Coronary artery (tissue), 2 donors: ENCODE data around the gene ZNF74.
A peak's percentile ranks its signal among the peaks of the same experiment; 100 is the strongest.
"Not testable (repeated sequence)": the region's sequence is repeated elsewhere in the genome, so short reads cannot be mapped to it uniquely, and the experiment has no call there.

Experiments
- DNase-seq: peaks from one replicate; pipeline ENCODE4 v3.0.0-alpha.2; 2017; ENCODE audit warnings: low spot score
- H3K27ac ChIP-seq, 2 donors: fragments of 200-600 bp; sonication (generic); one replicate each; pipeline ENCODE4 v1.5.1; 2016 to 2019
- H3K4me3 ChIP-seq: fragments of 200-600 bp; sonication (generic); 2 replicates; pipeline ENCODE4 v1.5.1; 2016; ENCODE audit warnings: mild to moderate bottlenecking, moderate library complexity
- CTCF ChIP-seq: fragments of 200-600 bp; sonication (generic); IDR thresholded peaks from one replicate; pipeline ENCODE4 v1.5.1; 2019; ENCODE audit warnings: antibody characterized with exemption

The ZNF74 gene

GRCh38 chr22:20405291-20405930 lies 11.5 kb downstream of the ZNF74 start:
- no peak overlapping the region for H3K4me3 ChIP-seq
- peak; percentile 60 for DNase-seq
- no peak overlapping the region for H3K27ac ChIP-seq
- no peak for TF ChIP-seq CTCF

- Histone ChIP-seq H3K27ac (no peak overlapping the region), H3K4me3 (no peak overlapping the region)
- peak; percentile 68 for DNase-seq
- TF ChIP-seq CTCF, result no peak
Observed at GRCh38 chr22:20405931-20406685, 12.2 kb downstream of the ZNF74 start.

- no peak for TF ChIP-seq CTCF
- H3K4me3 ChIP-seq, result no peak overlapping the region
- no peak overlapping the region for H3K27ac ChIP-seq
- peak; percentile 38 for DNase-seq
Observed at GRCh38 chr22:20406686-20407408, 12.9 kb downstream of the ZNF74 start.

GRCh38 chr22:20407829-20408228 lies 13.9 kb downstream of the ZNF74 start:
- no peak overlapping the region for H3K4me3 ChIP-seq
- H3K27ac ChIP-seq, result no peak overlapping the region
- TF ChIP-seq CTCF, result no peak
- DNase-seq, result peak; percentile 64

GRCh38 chr22:20408891-20409290 lies 14.9 kb downstream of the ZNF74 start:
- Histone ChIP-seq H3K4me3 (no peak overlapping the region), H3K27ac (no peak overlapping the region)
- no peak for TF ChIP-seq CTCF
- peak; percentile 50 for DNase-seq

- not testable (repeated sequence) for H3K27ac ChIP-seq, H3K4me3 ChIP-seq
- DNase-seq, result peak; percentile 12
Observed at GRCh38 chr22:20409385-20409784, 15.4 kb downstream of the ZNF74 start.

- TF ChIP-seq CTCF, result no peak
- no peak overlapping the region for H3K4me3 ChIP-seq
- no peak overlapping the region for H3K27ac ChIP-seq
- DNase-seq, result no peak
Observed at GRCh38 chr22:20412474-20413216, 18.7 kb downstream of the ZNF74 start.
